HG03159 (cell line): Measurements from ENCODE around the gene RABGAP1L.
"Not testable (repeated sequence)": the region's sequence is repeated elsewhere in the genome, so short reads cannot be mapped to it uniquely, and the experiment has no call there.

Experiments
- ATAC-seq: cut with Tn5 transposase; IDR thresholded peaks from one replicate; pipeline ENCODE4 v1.9.1; 2021; ENCODE audit warnings: mild to moderate bottlenecking, moderate library complexity; ENCODE audit not compliant: unreplicated experiment

RABGAP1L gene

GRCh38 chr1:174159252-174160108 lies at the start of gene RABGAP1L:
Gene RABGAP1L, plus strand, starts transcription at chr1:174159520.
- ATAC-seq: peak; percentile 63

- no peak for ATAC-seq
Measured at GRCh38 chr1:174110053-174110452, 49.3 kb upstream of the RABGAP1L start.

- ATAC-seq: no peak
Measured at GRCh38 chr1:174112489-174113162, 46.7 kb upstream of the RABGAP1L start.

GRCh38 chr1:174114106-174114505 lies 45.2 kb upstream of the RABGAP1L start:
- ATAC-seq: no peak

GRCh38 chr1:174114788-174115448 lies 44.4 kb upstream of the RABGAP1L start:
- ATAC-seq: peak; percentile 85

- no peak for ATAC-seq
Measured at GRCh38 chr1:174116042-174116441, 43.3 kb upstream of the RABGAP1L start.

- no peak for ATAC-seq
Measured at GRCh38 chr1:174118751-174119150, 40.6 kb upstream of the RABGAP1L start.

GRCh38 chr1:174122318-174122717 lies 37.0 kb upstream of the RABGAP1L start:
- ATAC-seq: not testable (repeated sequence)

GRCh38 chr1:174123843-174124242 lies 35.5 kb upstream of the RABGAP1L start:
- no peak for ATAC-seq

- not testable (repeated sequence) for ATAC-seq
Measured at GRCh38 chr1:174127176-174127575, 32.1 kb upstream of the RABGAP1L start.

GRCh38 chr1:174131032-174131638 lies 28.2 kb upstream of the RABGAP1L start:
- no peak for ATAC-seq

- ATAC-seq: peak; percentile 71
Measured at GRCh38 chr1:174134003-174134659, 25.2 kb upstream of the RABGAP1L start.

- ATAC-seq: no peak
Measured at GRCh38 chr1:174135211-174135610, 24.1 kb upstream of the RABGAP1L start.

- ATAC-seq: no peak
Measured at GRCh38 chr1:174136714-174137113, 22.6 kb upstream of the RABGAP1L start.

- no peak for ATAC-seq
Measured at GRCh38 chr1:174142836-174143235, 16.5 kb upstream of the RABGAP1L start.

GRCh38 chr1:174143727-174144396 lies 15.5 kb upstream of the RABGAP1L start:
- ATAC-seq: not testable (repeated sequence)

GRCh38 chr1:174144397-174144783 lies 14.9 kb upstream of the RABGAP1L start:
- ATAC-seq: not testable (repeated sequence)

GRCh38 chr1:174149216-174149615 lies 10.1 kb upstream of the RABGAP1L start:
- no peak for ATAC-seq

- ATAC-seq: no peak
Measured at GRCh38 chr1:174150499-174150898, 8.8 kb upstream of the RABGAP1L start.

- ATAC-seq: no peak
Measured at GRCh38 chr1:174152427-174152826, 6.9 kb upstream of the RABGAP1L start.
